RWPE2 (cell line): ENCODE results near the gene PGA5.
"Not testable (repeated sequence)": the region's sequence is repeated elsewhere in the genome, so short reads cannot be mapped to it uniquely, and the experiment has no call there.

Experiments
- ATAC-seq: fragments of 200-7000 bp; cut with Tn5 transposase; 3 replicates; pipeline ENCODE4 v1.9.1; 2021; ENCODE audit warnings: low read depth
- DNase-seq: peaks from one replicate; pipeline ENCODE4 v3.0.0-alpha.2; 2020; ENCODE audit warnings: low spot score
- H3K27ac ChIP-seq: fragments of 450-650 bp; 2 replicates; pipeline ENCODE4 v1.5.1; 2017; ENCODE audit warnings: mild to moderate bottlenecking; ENCODE audit not compliant: poor library complexity, severe bottlenecking
- H3K27me3 ChIP-seq: fragments of 250-450 bp; sonication (Bioruptor Pico); 2 replicates; pipeline ENCODE4 v1.5.1; 2021; ENCODE audit warnings: mild to moderate bottlenecking, moderate library complexity; ENCODE audit not compliant: insufficient read depth, poor library complexity, severe bottlenecking
- H3K36me3 ChIP-seq: fragments of 250-450 bp; sonication (Bioruptor Pico); 2 replicates; pipeline ENCODE4 v1.5.1; 2020; ENCODE audit warnings: low read depth, mild to moderate bottlenecking, moderate library complexity
- H3K4me1 ChIP-seq: fragments of 250-450 bp; sonication (Bioruptor Pico); 2 replicates; pipeline ENCODE4 v1.5.1; 2021; ENCODE audit warnings: mild to moderate bottlenecking, moderate library complexity; ENCODE audit not compliant: insufficient read depth, poor library complexity, severe bottlenecking
- H3K4me3 ChIP-seq: fragments of 250-450 bp; sonication (Bioruptor Pico); 2 replicates; pipeline ENCODE4 v1.5.1; 2021; ENCODE audit warnings: mild to moderate bottlenecking, moderate library complexity; ENCODE audit not compliant: severe bottlenecking
- H3K9me3 ChIP-seq: fragments of 250-450 bp; sonication (Bioruptor Pico); 2 replicates; pipeline ENCODE4 v1.5.1; 2021; ENCODE audit warnings: mild to moderate bottlenecking, moderate library complexity; ENCODE audit not compliant: severe bottlenecking
- TF ChIP-seq, protein P1 (sequence below): fragments of 450-650 bp; IDR thresholded peaks from one replicate; pipeline ENCODE4 v1.5.1; 2017; ENCODE audit warnings: mild to moderate bottlenecking, moderate library complexity; ENCODE audit not compliant: poor library complexity, severe bottlenecking

Gene PGA5

DNA sequence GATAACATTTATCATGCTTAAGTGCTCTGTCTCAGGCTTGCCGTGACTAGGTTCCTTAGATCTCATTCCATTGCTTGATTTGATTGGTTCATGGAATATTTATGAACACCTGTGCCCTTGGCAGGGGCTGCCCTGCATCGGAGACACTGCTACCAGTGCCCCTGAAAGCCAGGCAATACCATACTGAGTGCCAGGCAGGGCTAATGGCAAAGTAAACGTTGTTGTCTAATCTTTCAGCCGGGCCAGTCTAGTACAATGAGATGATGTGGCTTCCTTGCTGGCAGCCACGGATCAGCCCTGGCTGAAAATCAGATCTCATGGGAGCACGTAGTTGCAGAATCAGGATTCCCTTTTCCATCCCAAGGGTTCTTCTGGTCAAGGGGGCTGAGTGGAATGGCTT is 42.6 kb upstream of the PGA5 start:
- no peaks in the 10 kb centered on the region for H3K4me1 ChIP-seq
- TF ChIP-seq, protein P1, sequence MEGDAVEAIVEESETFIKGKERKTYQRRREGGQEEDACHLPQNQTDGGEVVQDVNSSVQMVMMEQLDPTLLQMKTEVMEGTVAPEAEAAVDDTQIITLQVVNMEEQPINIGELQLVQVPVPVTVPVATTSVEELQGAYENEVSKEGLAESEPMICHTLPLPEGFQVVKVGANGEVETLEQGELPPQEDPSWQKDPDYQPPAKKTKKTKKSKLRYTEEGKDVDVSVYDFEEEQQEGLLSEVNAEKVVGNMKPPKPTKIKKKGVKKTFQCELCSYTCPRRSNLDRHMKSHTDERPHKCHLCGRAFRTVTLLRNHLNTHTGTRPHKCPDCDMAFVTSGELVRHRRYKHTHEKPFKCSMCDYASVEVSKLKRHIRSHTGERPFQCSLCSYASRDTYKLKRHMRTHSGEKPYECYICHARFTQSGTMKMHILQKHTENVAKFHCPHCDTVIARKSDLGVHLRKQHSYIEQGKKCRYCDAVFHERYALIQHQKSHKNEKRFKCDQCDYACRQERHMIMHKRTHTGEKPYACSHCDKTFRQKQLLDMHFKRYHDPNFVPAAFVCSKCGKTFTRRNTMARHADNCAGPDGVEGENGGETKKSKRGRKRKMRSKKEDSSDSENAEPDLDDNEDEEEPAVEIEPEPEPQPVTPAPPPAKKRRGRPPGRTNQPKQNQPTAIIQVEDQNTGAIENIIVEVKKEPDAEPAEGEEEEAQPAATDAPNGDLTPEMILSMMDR, result no peak
- no peak overlapping the region for H3K27ac ChIP-seq
- H3K27me3 ChIP-seq, result no peaks in the 10 kb centered on the region
- no peak for ATAC-seq
- no peaks in the 10 kb centered on the region for H3K9me3 ChIP-seq
- no peaks in the 10 kb centered on the region for H3K36me3 ChIP-seq
- no peak overlapping the region for H3K4me3 ChIP-seq
- DNase-seq, result no peak

DNA sequence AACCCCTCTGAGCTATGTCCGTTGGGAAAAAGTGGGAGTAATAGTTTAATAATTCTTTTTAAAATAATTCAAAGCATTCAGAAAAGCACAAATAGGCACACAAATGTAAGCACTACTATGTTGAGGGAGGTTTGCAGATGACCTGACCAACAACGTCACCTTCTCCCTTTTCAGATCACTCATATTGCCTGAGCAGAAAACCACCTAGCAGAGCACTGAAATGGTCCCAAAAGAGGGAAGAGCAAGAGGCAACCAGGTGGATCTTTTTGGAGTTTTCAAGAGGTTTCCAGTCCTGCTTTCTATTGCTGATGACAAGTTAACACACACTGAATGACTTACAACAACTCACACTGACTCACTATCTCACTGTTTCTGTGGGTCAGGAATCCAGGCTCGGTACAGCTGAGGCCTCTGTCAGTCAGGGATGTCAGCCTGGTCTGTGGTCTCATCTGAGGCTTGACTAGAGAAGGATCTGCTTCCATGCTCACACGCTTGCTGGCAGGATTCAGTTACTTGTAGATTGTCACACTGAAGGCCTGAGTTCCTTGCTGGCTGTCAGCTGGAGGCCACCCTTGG is 41.9 kb upstream of the PGA5 start:
- H3K9me3 ChIP-seq, result no peaks in the 10 kb centered on the region
- H3K4me3 ChIP-seq, result no peak overlapping the region
- no peaks in the 10 kb centered on the region for H3K4me1 ChIP-seq
- no peaks in the 10 kb centered on the region for H3K36me3 ChIP-seq
- H3K27ac ChIP-seq, result no peak overlapping the region
- no peak for ATAC-seq
- TF ChIP-seq, protein P1, result no peak
- no peaks in the 10 kb centered on the region for H3K27me3 ChIP-seq
- no peak for DNase-seq

DNA sequence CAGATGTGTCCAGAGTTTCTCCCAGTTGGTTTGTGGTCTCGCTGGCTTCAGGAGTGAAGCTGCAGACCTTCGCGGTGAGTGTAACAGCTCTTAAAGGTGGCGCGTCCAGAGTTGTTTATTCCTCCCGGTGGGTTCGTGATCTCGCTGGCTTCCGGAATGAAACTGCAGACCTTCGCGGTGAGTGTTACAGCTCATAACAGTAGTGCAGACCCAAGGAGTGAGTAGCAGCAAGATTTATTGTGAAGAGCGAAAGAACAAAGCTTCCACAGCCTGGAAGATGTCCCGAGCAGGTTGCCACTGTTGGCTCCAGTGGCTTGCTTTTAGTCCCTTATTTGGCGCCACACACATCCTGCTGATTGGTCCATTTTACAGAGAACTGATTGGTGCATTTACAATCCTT is 39.5 kb upstream of the PGA5 start:
- H3K36me3 ChIP-seq, result no peaks in the 10 kb centered on the region
- H3K27ac ChIP-seq, result no peak overlapping the region
- no peaks in the 10 kb centered on the region for H3K4me1 ChIP-seq
- no peaks in the 10 kb centered on the region for H3K27me3 ChIP-seq
- DNase-seq (no peak), ATAC-seq (no peak)
- TF ChIP-seq, protein P1, result no peak
- no peak overlapping the region for H3K4me3 ChIP-seq
- no peaks in the 10 kb centered on the region for H3K9me3 ChIP-seq

DNA sequence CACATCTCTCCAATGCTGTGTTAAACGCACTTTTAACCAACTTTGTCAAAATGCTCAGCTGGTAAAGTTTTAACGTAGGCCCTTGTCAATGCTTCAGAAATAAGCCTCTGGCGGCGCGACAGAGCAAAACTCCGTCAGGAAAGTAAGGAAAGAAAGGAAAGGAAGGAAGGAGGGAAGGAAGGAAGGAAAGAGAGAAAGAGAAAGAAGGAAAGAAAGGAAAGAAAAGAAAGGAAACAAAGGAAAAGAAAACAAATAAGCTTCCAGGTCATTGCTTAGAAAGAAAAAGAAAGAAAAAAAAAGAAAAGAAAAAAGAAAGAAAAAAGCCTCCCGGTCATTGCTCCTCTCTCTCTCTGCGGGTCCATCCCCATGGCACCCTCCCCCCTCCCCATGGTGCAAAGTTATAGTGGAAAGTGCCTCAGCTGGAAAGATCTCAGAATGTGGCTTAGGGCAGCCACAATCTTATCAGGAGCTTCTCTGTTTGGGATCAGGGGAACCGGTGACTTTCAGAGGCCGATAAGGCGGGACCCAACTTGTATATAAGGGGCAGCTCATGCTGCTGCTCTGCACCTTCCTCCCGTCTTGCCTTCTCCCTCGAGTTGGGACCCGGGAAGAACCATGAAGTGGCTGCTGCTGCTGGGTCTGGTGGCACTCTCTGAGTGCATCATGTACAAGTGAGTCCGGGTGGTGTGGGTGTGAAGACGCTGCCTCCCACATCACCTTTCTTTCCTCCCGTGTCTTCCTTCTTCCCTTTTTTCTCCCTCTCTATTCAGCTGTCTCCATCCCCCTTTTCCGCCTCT is 37.8 kb upstream of the PGA5 start, which contains the start of gene PGA3:
TSS of gene PGA3 (plus strand) at position 566 of the 797 bp plus-strand sequence. CDS start at position 616, 50 bp downstream.
- H3K4me3 ChIP-seq, H3K27me3 ChIP-seq, H3K9me3 ChIP-seq, H3K27ac ChIP-seq, H3K36me3 ChIP-seq, H3K4me1 ChIP-seq, DNase-seq, ATAC-seq: not testable (repeated sequence)

DNA sequence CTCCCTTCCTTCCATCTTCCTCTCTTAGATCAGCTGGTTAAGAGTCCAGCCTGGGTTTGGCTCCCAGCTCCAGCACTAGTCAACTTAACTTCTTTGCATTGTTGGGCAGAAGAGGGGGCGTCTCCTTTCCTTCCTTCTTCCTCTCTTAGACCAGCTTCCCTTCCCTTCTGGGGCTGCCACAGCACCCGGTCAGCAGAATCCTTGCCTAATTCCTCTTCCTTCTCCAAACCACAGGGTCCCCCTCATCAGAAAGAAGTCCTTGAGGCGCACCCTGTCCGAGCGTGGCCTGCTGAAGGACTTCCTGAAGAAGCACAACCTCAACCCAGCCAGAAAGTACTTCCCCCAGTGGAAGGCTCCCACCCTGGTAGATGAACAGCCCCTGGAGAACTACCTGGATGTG is 37.1 kb upstream of the PGA5 start:
- H3K9me3 ChIP-seq, H3K27ac ChIP-seq, H3K36me3 ChIP-seq, DNase-seq, ATAC-seq, H3K4me3 ChIP-seq, H3K4me1 ChIP-seq, H3K27me3 ChIP-seq: not testable (repeated sequence)

DNA sequence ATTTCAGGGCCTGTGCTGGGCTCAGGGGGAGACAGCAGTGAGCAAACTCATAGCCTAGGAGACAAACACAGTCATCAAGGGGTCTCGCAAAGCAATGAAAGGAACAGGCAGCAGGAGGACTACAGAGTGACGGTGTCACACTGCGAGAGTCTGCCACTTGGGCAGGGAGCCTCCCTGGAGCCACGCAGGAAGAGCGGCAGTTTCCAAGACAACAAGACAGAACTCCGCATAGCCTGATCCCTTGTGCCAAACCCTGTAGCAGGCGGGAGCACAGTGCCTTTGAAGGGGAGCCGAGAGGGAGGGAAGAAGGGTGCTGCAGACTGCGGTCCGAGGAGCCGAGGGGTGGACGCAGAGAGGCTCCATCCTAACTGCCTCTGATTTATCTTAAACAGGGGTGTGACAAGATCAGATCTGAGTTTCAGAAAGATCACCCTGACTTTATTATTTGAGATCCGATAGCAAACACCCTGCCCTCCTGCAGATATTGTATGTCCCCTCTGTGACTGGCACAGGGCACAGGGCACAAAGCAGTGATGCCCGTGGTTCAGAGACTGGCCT is 36.4 kb upstream of the PGA5 start:
- not testable (repeated sequence) for H3K27ac ChIP-seq, H3K27me3 ChIP-seq, H3K36me3 ChIP-seq, H3K9me3 ChIP-seq, DNase-seq, H3K4me3 ChIP-seq, ATAC-seq, H3K4me1 ChIP-seq

DNA sequence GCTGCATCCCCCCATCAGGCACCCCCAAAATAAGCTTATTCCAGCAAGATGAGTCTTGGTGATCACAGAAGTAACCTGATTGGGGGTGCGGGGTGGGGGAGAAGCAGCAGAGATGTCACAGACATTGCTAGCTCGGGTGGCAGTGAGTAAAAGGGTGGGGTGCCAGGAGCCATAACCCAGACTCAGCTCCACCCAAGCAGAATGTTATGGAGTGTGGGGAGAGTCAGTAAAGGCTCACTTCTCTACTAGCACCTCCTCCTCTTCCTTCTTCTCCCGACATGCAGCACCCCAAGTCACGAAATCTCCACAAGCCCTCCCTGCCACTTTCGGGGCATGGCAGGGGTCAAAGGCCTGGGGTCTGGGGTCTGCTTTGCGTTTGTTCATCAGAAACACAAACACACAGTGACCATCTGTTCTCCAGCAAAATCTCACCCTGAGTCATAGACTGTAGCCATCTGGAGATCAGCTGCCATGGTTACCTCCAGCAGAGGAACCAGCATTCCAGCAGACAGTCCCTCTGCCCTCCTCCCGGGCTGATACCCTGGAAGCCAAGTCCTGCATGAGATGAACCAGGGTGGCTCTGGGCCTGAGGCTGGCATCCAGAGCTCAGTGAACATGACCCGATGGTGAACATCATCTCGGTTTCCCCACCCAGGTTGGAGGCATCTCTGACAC is 33.2 kb upstream of the PGA5 start:
- not testable (repeated sequence) for H3K27ac ChIP-seq, H3K36me3 ChIP-seq, DNase-seq, H3K4me1 ChIP-seq, H3K4me3 ChIP-seq, ATAC-seq, H3K9me3 ChIP-seq, H3K27me3 ChIP-seq

DNA sequence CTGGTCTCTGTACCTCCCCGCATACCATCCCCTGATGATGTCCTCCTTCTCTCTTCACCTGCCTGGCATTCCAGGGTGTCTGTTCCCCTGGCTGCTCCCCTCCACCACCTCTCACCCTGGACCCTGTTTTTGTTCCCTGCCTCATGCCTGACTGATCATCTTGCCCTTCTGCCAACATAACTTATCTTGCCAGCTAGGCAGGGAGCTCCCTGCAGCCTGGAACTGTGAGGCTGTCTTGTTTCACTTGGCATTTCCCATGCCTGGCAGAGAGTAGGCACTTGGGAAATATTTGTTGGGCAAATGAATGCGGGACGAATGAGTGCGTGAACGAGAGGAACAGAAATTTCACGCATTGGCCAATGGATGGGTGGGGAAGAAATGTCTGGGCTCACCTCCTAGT is 30.3 kb upstream of the PGA5 start:
- not testable (repeated sequence) for H3K27me3 ChIP-seq, H3K27ac ChIP-seq, H3K36me3 ChIP-seq, H3K4me3 ChIP-seq, ATAC-seq, H3K9me3 ChIP-seq, DNase-seq, H3K4me1 ChIP-seq
